Fibroblast of peridontal ligament (primary cell): Measurements from ENCODE around the gene CRBN.

ENCODE experiments used
- DNase-seq: peaks from one replicate; pipeline ENCODE4 v3.0.0-alpha.2; 2010; ENCODE audit errors: extremely low read depth

Gene CRBN

GRCh38 chr3:3110749-3111361 lies 68.6 kb downstream of the CRBN start:
- no peak for DNase-seq

- DNase-seq, result no peak
Measured at GRCh38 chr3:3110299-3110630, 69.2 kb downstream of the CRBN start, which contains the start of gene IL5RA. TSS of gene IL5RA (minus strand) at chr3:3110374. CDS start at chr3:3104984, 5,390 bp downstream.

- no peak for DNase-seq
Measured at GRCh38 chr3:3109407-3110298, 69.8 kb downstream of the CRBN start.

GRCh38 chr3:3107858-3108257 lies 71.6 kb downstream of the CRBN start:
- no peak for DNase-seq

- no peak for DNase-seq
Measured at GRCh38 chr3:3107181-3107580, 72.3 kb downstream of the CRBN start.

- no peak for DNase-seq
Measured at GRCh38 chr3:3105815-3106214, 73.7 kb downstream of the CRBN start.

- DNase-seq, result no peak
Measured at GRCh38 chr3:3105246-3105645, 74.2 kb downstream of the CRBN start.

- no peak for DNase-seq
Measured at GRCh38 chr3:3102751-3103150, 76.7 kb downstream of the CRBN start.

GRCh38 chr3:3101660-3102458 lies 77.6 kb downstream of the CRBN start:
- DNase-seq, result no peak
